Stimulated activated CD8-positive, alpha-beta memory T cell treated with anti-CD3 and anti-CD28 coated beads, Interleukin-15, amount 100 ng/mL, for 48 hours (primary cell): Measurements from ENCODE around the gene KIF5A.
"Not testable (repeated sequence)": the region's sequence is repeated elsewhere in the genome, so short reads cannot be mapped to it uniquely, and the experiment has no call there.

ENCODE experiments used
- DNase-seq, 2 donors: peaks; one replicate each; pipeline ENCODE4 v3.0.0-alpha.2; 2020; ENCODE audit warnings: low read depth in 2 of 2

Gene KIF5A

DNA sequence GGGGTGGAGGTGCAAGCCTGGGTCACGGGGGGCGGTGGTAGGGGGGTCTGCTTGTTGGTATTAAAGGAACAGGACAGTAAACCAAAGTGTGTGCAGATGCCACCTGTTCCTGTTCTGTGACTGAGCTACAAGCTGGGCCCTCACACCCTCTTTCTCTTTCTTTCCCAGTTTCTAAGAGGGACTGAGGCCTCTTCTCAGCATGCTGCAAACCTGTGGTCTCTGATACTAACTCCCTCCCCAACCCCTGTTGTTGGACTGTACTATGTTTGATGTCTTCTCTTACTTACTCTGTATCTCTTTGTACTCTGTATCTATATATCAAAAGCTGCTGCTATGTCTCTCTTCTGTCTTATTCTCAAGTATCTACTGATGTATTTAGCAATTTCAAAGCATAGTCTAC is 34.2 kb downstream of the KIF5A start:
- DNase-seq, result no peak

- no peak for DNase-seq
Observed at GRCh38 chr12:57584690-57585089, 34.8 kb downstream of the KIF5A start.

GRCh38 chr12:57585156-57585555 is 35.3 kb downstream of the KIF5A start:
- DNase-seq, result no peak

DNA sequence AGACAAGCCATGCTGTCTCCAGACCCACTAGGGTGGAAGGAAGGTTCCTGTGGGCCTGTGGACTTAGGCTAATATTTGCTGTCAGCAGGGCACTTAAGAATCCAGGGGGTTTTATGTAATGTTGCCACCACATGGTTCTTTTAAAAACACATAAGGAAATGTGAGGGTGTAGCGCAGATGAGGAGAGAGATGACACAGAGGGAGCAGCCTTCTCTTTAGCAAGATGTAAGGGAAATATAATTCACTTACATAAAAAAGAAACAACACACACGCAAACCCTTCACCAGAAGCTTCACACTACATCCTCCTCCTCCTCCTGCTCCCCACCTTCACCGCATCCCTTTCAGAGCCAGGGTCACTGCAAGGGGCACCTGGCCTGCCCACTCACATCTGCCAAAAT is 36.3 kb downstream of the KIF5A start:
- DNase-seq, result no peak

GRCh38 chr12:57586832-57587429 is 37.1 kb downstream of the KIF5A start:
- no peak for DNase-seq

- DNase-seq, result not testable (repeated sequence)
Observed at GRCh38 chr12:57588951-57589610, 39.2 kb downstream of the KIF5A start.

- DNase-seq, result no peak
Observed at GRCh38 chr12:57590479-57590863, 40.6 kb downstream of the KIF5A start.

DNA sequence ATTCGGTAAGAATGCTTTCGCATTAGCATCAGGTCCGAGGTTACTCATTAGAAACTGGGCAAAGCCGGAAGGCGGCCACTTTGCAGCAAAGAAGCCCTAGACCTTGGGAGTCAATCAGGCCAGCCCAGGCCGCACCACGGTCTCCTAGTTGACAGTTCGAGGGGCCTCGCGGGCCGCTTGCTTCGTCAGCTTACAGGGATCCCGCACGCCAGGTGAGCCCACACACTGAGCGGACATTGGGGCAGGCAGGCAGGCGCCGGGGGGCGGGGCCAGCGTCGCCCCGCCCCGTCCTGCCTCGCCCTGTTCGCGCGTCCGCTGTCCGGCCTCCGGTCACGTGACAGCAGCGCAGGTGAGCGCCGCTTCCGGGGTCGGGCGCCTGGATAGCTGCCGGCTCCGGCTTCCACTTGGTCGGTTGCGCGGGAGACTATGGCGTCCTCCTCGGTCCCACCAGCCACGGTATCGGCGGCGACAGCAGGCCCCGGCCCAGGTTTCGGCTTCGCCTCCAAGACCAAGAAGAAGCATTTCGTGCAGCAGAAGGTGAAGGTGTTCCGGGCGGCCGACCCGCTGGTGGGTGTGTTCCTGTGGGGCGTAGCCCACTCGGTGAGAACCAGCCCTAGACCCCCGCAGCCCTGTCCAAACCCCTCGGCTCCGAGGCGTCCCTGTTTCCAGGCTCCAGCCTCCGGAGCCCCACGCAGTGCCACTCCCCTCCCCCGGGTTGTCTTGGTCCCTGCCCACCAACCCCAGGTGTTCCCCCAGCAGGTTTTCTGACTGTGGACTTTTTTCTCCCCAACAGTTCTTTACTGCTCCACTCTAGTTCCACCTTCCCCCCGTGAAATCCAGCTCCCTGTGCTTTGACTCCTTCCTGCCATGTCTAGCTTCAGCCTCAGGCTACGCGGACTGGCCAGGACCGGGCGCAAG is 41.3 kb downstream of the KIF5A start, which contains the start of gene PIP4K2C:
PIP4K2C (plus strand) TSS at position 329 of the 918 bp plus-strand sequence; CDS start at position 427, 98 bp downstream.
- DNase-seq, result peak; percentile 78 to 83

DNA sequence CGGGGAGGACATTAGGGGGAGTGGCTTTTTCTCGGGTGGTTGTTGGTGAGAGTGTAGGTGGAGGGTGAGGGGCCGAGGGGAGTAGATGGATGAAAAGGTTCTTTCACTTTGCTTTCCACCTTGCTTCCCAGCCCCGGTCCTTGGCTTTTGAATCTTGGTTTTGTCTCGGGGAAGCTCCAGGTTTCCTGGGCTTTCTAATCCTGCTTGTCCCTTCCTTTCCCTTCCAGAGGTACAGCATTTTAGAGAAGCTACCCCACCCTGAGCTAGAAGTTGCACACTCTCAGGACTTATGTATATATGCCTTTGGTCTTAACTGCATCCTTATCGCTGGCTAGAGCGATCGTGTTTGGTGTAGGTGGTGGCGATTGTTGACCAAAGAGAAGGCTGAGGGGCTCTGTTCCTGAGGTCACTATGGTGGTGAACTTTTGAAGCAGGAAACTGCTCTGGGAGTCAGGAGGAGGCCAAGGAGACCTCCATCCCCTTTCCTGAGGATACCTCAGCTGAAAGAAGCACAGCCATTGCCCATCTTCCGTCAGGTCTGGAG is 42.0 kb downstream of the KIF5A start:
- no peak for DNase-seq

- no peak for DNase-seq
Observed at GRCh38 chr12:57592551-57593165, 42.8 kb downstream of the KIF5A start.

DNA sequence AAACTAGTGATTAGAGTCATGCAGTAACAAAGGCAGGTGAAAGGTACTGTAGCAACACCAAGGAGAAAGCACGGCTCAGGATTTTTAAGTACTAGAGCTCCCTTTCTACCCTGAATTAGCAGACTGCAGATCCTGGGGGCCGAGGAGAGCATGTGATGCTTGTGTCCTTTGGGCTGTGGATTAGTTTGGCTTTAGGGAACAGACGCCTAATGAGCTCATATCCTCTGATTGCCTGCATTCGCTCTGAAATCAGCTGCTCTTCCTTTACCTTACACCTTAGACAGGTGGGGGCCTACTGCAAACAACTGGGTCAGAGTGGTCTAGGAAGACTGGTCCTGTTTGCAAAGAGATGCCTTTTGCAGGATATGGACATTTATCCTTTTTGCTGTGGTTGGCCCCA is 43.3 kb downstream of the KIF5A start:
- no peak for DNase-seq

DNA sequence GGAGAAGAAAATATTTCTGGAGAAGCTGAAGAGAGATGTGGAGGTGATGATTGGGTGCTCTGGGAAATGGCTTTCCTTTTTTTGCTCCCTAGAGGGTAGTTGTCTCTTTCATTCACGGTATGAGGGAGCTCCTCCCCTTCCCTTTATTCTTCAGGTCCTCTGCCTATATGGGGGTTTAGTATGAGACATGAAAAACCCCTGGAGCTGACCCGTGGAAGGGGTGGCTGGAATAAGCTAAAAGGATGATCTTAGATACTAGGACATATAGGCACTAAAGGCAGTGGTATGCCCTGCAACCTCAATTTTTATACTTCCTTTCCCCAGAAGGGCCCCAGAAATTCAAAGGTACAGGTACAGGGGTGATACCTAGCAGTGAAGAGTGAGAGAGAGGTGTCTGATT is 50.6 kb downstream of the KIF5A start:
- DNase-seq, result no peak

- DNase-seq, result no peak
Observed at GRCh38 chr12:57602544-57602943, 52.7 kb downstream of the KIF5A start.

DNA sequence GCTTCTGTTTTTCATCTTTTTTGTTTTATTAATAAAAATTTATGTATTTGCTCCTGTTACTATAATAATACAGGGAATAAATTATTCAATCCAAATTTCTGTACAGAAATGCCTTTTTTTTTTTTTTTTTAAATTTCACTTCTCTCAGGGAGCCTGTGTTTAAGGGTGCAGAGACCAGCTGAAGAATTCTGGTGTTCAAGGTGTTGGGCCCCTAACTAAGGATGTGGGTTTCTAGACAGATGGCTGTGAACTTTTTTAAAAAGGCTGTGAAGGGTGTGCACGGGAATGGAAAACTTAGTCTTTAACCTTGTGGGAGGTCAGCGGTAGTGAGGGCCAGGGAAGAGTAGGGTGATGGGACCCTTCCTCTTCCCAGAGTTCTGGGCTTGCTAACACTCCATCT is 53.5 kb downstream of the KIF5A start:
- no peak for DNase-seq

GRCh38 chr12:57603815-57604453 is 54.1 kb downstream of the KIF5A start:
- no peak for DNase-seq

- peak in 1 of 2 donors; percentile 26 for DNase-seq
Observed at GRCh38 chr12:57604454-57604991, 54.7 kb downstream of the KIF5A start, which contains the start of gene DTX3. Gene DTX3 (plus strand): TSS chr12:57604824. CDS start chr12:57606518, 1,694 bp downstream.

- no peak for DNase-seq
Observed at GRCh38 chr12:57604992-57605810, 55.4 kb downstream of the KIF5A start.

DNA sequence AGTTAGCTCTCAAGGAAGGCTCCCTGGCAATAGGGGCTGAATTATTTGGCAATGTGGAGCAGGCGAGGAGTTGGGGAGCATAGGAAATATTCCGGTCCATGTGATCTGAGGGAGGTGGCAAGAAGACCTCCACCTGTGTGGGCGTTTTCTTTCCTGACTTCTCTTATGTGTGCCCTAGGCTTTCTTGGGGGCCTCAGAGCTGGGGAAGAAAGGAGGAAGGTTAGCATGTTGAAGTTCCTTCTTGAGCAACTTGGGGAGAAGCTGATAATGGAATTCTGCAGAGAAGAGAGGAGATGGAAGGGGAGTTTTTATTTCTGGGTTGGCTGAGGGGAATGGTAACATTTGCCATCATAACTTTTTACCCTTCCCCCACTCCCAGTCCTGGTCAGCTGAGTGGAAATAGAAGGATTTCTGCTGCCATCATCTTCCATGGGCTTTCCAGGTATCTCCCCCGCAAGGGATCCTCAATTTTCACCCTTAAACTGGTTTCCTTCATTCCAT is 56.0 kb downstream of the KIF5A start:
- no peak for DNase-seq

GRCh38 chr12:57606399-57606798 is 56.6 kb downstream of the KIF5A start:
- no peak for DNase-seq

DNA sequence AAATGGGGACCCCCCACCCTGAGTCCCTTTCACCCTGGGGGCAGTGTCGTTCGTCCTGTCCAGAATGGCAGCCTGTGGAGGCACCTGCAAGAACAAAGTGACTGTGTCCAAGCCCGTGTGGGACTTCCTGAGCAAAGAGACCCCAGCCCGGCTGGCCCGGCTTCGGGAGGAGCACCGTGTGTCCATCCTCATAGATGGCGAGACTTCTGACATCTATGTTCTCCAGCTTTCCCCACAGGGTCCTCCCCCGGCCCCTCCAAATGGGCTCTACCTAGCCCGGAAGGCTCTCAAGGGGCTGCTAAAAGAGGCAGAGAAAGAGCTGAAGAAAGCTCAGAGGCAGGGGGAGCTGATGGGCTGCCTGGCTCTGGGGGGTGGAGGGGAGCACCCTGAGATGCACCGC is 57.0 kb downstream of the KIF5A start:
- DNase-seq, result no peak
